ENCODE results near the gene PLIN4. TPM values are rescaled to one million over a fixed set of nuclear protein-coding genes. Genes with fewer than 3 reads are reported as not detected.

The PLIN4 gene
- total RNA-seq, 1 donor = under 0.01 TPM

- Histone ChIP-seq H3K4me3 (ENCODE audit: insufficient read depth, low read length) (no peak overlapping the region), H3K36me3 (ENCODE audit: insufficient read depth, low read length) (no peaks in the 10 kb centered on the region), H3K9me3 (ENCODE audit: low read depth, low read length) (no peaks in the 10 kb centered on the region), H3K79me2 (ENCODE audit: insufficient read depth, low read length) (no peaks in the 10 kb centered on the region), H3K27ac (ENCODE audit: low read depth, low read length) (no peak overlapping the region), H3K4me1 (ENCODE audit: insufficient read depth, low read length) (no peaks in the 10 kb centered on the region), H3K4me2 (ENCODE audit: insufficient read depth, low read length) (no peak overlapping the region), H4K20me1 (ENCODE audit: insufficient read depth, low read length) (no peaks in the 10 kb centered on the region), H3K27me3 (ENCODE audit: insufficient read depth, low read length) (no peaks in the 10 kb centered on the region), H2AFZ (ENCODE audit: low read length) (no peak overlapping the region)
- no peak for TF ChIP-seq CTCF (IDR thresholded peaks at IDR 0.05; ENCODE audit: extremely low read depth, low read depth, low read length)
- no peak for DNase-seq (ENCODE audit: insufficient read length, low spot score, missing footprints)
Observed at GRCh38 chr19:4548238-4548584, 29.9 kb upstream of the PLIN4 start.

GRCh38 chr19:4547303-4548237 is 29.3 kb upstream of the PLIN4 start:
- Histone ChIP-seq H3K4me3 (ENCODE audit: insufficient read depth, low read length) (no peak overlapping the region), H3K4me2 (ENCODE audit: insufficient read depth, low read length) (no peak overlapping the region), H2AFZ (ENCODE audit: low read length) (no peak overlapping the region), H3K4me1 (ENCODE audit: insufficient read depth, low read length) (no peaks in the 10 kb centered on the region), H3K9me3 (ENCODE audit: low read depth, low read length) (no peaks in the 10 kb centered on the region), H3K79me2 (ENCODE audit: insufficient read depth, low read length) (no peaks in the 10 kb centered on the region), H3K27ac (ENCODE audit: low read depth, low read length) (no peak overlapping the region), H4K20me1 (ENCODE audit: insufficient read depth, low read length) (no peaks in the 10 kb centered on the region), H3K36me3 (ENCODE audit: insufficient read depth, low read length) (no peaks in the 10 kb centered on the region), H3K27me3 (ENCODE audit: insufficient read depth, low read length) (no peaks in the 10 kb centered on the region)
- TF ChIP-seq CTCF (IDR thresholded peaks at IDR 0.05; ENCODE audit: extremely low read depth, low read depth, low read length) = peak; percentile 18
- DNase-seq (ENCODE audit: insufficient read length, low spot score, missing footprints) = no peak

- H4K20me1 ChIP-seq (ENCODE audit: insufficient read depth, low read length) = no peaks in the 10 kb centered on the region
- H2AFZ ChIP-seq (ENCODE audit: low read length) = no peak overlapping the region
- H3K27me3 ChIP-seq (ENCODE audit: insufficient read depth, low read length) = peaks cover 4% of the 10 kb centered on the region
- peaks cover 3% of the 10 kb centered on the region for H3K9me3 ChIP-seq (ENCODE audit: low read depth, low read length)
- DNase-seq (ENCODE audit: insufficient read length, low spot score, missing footprints) = no peak
- no peak overlapping the region for H3K4me3 ChIP-seq (ENCODE audit: insufficient read depth, low read length)
- no peak overlapping the region for H3K27ac ChIP-seq (ENCODE audit: low read depth, low read length)
- H3K4me2 ChIP-seq (ENCODE audit: insufficient read depth, low read length) = no peak overlapping the region
- no peaks in the 10 kb centered on the region for H3K79me2 ChIP-seq (ENCODE audit: insufficient read depth, low read length)
- TF ChIP-seq CTCF (IDR thresholded peaks at IDR 0.05; ENCODE audit: extremely low read depth, low read depth, low read length) = no peak
- H3K4me1 ChIP-seq (ENCODE audit: insufficient read depth, low read length) = no peaks in the 10 kb centered on the region
- no peaks in the 10 kb centered on the region for H3K36me3 ChIP-seq (ENCODE audit: insufficient read depth, low read length)
Observed at GRCh38 chr19:4543842-4544647, 25.8 kb upstream of the PLIN4 start.

Measured in osteoblast (primary cell).